Measurements from ENCODE around the gene PRPS1.
A peak's percentile ranks its signal among the peaks of the same experiment; 100 is the strongest.
"Not testable (repeated sequence)": the region's sequence is repeated elsewhere in the genome, so short reads cannot be mapped to it uniquely, and the experiment has no call there.

PRPS1 gene

GRCh38 chrX:107630031-107630689 is 1.9 kb downstream of the PRPS1 start:
- no peak for DNase-seq (ENCODE audit: low read depth)

GRCh38 chrX:107632346-107632745 is 4.0 kb downstream of the PRPS1 start:
- no peak for DNase-seq (ENCODE audit: low read depth)

DNA sequence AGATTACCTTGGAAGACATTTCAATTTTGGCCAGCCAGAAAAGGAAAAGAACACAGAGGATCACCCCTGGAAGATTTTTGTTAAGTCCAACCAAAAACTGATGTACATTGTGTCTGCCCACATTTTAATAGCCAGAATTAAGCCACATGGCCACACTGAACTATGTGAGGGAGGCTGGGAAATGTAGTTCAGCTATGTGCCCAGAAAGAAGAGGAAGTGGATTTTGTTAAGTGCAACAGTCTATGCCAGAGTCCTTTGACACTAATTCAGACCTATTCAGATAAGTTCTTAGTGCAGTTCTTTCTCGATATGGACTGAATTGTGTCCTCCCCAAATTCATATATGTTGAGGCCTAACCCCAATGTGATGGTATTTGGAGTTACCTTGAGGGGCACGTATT is 18.4 kb downstream of the PRPS1 start:
- no peak for DNase-seq (ENCODE audit: low read depth)

GRCh38 chrX:107648332-107648731 is 20.0 kb downstream of the PRPS1 start:
- no peak for DNase-seq (ENCODE audit: low read depth)

DNA sequence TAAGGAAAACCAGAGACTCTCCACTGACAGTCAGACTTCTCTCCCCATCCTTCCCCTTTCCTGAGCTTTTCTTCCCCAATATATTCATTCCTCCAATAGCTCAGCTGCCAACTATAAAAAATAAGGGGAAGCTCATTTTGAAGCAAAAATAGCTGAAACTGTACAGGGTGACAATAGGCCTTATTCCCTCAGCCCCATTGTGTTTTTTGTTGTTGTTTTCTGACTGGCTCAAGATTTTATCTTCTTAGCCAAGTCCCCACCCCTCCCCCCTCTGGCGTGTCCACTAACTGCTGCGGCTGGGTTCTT is 26.2 kb downstream of the PRPS1 start:
- no peak for DNase-seq (ENCODE audit: low read depth)

- DNase-seq (ENCODE audit: low read depth): no peak
Observed at GRCh38 chrX:107654872-107655761, 26.8 kb downstream of the PRPS1 start.

DNA sequence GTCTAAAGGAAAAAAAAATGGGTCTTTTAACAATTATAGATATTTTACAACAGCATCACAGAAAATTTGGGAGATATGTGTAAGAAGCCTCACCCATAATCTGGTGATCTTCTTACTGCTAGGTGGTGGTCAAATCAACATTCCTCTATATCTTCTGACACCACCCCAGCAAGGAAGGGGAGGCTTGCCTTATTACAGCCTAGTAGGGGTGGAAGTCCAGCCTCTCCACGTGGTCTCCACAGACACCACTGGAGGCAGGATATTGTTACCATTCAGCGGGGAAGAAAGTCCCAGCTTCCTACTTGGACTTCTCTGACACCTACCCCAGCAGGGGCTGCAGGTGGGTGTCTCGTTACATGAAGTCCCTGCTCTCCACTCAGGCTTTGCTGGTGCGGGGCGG is 28.7 kb downstream of the PRPS1 start:
- DNase-seq (ENCODE audit: low read depth): no peak

DNA sequence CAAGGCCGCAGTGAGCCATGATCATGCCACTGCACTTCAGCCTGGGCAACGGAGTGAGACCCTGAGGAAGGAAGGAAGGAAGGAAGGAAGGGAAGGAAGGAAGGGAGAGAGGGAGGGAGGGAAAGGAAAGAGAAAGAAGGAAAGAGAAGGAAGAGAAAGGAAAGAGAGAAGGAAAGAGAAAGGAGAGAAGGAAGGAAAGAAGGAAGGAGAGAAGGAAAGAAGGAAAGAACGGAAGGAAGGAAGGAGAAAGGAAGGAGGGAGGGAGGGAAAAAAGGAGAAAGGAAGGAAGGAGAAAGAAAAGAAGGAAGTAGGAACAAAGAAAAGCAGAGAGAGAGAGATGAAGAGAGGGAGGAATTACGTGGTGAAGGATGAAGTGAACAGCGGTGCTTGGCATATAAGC is 30.4 kb downstream of the PRPS1 start:
- DNase-seq (ENCODE audit: low read depth): no peak

DNA sequence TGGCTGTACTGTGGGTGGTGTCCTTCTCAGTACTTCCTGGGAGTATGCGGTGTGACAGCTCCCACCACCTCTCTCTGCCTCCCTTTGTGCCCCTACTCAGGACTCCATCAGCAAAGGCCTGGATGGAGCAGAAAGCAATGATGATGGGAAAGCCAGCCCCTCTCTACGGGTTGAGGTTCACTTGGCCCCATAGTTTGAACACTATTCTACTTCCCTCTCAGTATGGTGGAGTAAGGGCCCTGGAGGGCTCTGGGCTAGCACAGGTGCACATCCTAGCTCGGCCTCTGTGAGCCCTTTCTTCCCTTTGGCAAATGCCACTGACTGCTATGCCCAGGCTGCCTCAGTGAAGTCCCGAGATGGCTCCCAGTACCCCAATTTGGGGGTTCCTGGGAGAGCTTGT is 31.0 kb downstream of the PRPS1 start:
- DNase-seq (ENCODE audit: low read depth): no peak

- no peak for DNase-seq (ENCODE audit: low read depth)
Observed at GRCh38 chrX:107659768-107660167, 31.5 kb downstream of the PRPS1 start.

- DNase-seq (ENCODE audit: low read depth): no peak
Observed at GRCh38 chrX:107662145-107662544, 33.8 kb downstream of the PRPS1 start.

DNA sequence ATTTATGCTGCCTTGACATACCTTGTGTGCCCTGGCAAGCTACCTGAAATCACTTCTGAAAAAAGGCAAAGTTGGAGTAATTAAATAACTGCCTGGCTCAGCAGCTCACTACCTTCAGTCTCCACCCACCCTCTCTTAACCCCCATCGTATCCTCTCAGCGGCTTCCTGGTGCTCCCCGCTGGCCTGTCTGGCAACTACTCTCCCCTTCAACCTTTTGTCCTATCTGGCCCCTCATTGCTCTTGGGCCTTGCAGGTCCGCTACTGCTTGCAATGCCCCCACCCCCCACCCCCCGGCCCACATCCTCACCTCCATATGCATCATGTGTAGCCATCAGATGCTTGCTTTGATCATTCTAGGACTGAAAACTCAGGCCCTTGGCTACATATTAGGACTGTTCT is 34.5 kb downstream of the PRPS1 start:
- DNase-seq (ENCODE audit: low read depth): no peak

DNA sequence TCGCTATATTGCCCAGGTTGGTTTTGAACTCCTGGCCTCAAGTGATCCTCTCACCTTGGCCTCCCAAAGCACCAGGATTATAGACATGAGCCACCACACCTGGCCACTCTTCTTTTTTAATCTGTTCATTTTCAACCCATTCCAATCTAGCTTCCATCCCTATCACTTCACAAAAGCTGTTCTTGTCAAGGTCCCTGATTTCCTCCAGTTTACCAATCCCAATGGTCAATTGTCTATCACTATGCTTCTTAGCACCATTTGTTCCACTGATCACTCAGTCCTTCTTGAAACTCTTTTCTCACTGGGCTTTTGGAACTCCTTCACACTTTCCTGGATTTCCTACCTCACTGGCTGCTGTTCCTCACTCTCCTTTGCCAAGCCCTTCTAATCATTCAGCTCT is 38.6 kb downstream of the PRPS1 start:
- DNase-seq (ENCODE audit: low read depth): no peak

GRCh38 chrX:107667426-107667825 is 39.1 kb downstream of the PRPS1 start:
- DNase-seq (ENCODE audit: low read depth): no peak

DNA sequence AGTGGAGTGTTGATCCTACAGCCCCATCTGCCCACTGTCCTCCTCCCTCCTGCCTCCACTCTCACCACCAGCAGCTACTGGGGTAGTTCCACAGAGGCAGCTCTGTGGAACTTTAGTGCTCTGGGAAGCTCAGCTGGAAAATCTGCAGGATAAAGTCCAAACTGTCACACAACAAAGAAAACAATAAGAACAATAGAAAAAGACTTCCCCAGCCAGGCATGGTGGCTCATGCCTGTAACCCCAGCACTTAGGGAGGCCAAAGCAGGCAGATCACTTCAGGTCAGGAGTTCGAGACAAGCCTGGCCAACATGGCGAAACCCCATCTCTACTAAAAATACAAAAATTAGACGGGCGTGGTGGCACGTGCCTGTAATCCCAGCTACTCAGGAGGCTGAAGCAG is 40.4 kb downstream of the PRPS1 start:
- not testable (repeated sequence) for DNase-seq (ENCODE audit: low read depth)

DNA sequence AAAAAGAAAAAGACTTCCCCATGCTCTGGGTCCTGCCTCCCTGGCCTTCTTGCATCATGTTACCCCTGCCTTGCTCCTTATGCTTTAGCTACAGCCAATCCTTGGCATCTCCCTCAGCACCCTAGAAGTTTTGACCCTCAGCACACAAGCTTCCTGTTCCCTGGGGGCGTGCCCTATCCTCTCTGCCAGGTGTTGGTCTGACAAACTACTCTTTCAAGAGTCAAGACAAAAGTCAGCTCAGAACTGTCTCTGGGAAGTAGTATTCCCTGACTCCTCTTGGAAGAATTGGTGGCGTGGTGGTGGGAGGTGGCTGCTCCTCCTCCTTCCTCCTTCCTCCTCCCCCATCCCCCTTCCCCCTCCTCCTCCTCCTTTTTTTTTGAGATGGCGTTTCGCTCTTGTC is 41.0 kb downstream of the PRPS1 start:
- no peak for DNase-seq (ENCODE audit: low read depth)

DNA sequence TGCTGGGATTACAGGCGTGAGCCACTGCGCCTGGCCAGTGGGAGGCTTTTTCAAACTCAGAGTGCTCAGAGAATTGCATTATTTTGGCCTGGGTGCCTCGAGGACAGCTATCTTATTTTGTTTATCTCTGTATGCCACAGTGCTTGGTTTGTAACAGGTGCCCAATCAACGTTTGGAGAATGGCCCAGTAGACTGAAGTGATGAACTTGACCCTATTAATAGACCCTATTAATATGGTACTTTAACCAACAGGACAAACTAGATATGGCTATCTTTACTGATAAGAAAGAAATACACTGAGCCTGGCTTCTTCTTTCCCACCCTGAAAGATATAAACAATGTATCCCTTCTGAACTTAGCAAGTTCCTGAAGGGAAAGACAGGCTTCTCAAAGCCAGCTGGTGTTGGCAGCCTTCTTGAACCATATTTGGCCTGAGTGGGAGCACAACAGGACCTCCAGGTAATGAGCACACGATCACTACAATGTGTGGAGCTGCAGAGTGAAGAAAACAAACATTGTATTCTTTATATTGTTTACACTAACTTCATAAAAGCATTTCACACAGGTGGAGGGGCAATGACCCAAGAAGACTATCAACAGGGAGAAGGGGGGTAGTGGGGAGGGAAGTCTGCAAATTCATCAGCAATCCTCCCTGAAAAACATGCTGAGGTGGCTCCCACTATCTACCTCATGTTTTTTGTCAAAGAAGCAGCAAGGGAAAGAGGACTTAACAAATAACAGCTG is 41.7 kb downstream of the PRPS1 start:
- no peak for DNase-seq (ENCODE audit: low read depth)

DNA sequence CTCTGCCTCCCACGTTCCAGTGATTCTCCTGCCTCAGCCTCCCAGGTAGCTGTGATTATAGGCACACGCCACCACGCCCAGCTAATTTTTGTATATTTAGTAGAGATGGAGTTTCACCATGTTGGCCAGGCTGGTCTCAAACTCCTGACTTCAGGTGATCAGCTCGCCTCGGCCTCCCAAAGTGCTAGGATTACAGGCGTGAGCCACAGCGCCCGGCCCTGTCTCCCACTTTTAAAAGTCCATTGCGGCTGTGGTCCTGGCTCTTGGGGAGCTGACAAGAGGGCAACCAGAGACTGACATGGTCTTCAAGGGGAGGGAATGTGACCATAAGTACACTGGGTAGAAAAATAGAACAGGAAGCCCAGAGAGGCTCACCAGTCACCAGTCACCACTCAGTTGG is 42.9 kb downstream of the PRPS1 start:
- not testable (repeated sequence) for DNase-seq (ENCODE audit: low read depth)

DNA sequence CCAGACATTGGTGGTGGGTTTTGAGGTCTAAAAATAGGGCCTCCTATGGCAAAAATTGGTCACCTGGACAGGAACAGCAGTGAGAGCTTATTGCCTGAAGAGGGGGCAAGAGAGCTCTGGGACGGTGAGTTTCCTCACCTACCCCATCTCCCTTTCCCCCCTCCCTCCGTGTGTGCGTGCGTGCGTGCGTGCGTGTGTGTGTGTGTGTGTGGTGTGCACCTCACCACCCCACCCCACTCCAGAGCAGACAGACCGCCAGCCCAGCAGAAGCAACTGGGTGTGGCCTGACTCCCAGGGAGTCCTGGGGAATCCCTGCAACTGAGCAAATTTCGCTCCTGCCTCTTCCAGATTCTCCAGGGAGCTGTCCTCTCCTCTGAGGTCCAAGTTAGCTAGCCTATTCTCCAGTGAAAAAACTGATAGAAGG is 44.7 kb downstream of the PRPS1 start:
- no peak for DNase-seq (ENCODE audit: low read depth)

DNA sequence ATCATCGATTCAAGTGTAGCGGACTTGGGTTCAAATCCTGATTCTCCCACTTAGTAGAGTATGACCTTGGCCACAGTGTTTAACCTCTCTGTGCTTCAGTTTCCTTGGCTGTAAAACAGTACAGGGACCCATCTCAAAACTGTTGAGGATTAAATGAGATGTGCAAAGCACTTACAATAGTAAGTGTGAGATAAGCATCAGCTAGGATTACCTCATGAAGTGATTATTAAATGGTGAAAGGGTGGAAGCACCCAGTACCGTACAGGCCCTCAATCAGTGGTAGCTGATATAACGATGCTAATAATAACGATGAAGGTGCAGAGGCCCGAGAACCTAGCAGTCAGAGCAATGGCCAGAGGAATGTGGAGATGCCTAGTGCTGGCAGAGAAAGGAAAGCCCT is 45.1 kb downstream of the PRPS1 start:
- no peak for DNase-seq (ENCODE audit: low read depth)

- peak; percentile 48 for DNase-seq (ENCODE audit: low read depth)
Observed at GRCh38 chrX:107673933-107674479, 45.7 kb downstream of the PRPS1 start.

DNA sequence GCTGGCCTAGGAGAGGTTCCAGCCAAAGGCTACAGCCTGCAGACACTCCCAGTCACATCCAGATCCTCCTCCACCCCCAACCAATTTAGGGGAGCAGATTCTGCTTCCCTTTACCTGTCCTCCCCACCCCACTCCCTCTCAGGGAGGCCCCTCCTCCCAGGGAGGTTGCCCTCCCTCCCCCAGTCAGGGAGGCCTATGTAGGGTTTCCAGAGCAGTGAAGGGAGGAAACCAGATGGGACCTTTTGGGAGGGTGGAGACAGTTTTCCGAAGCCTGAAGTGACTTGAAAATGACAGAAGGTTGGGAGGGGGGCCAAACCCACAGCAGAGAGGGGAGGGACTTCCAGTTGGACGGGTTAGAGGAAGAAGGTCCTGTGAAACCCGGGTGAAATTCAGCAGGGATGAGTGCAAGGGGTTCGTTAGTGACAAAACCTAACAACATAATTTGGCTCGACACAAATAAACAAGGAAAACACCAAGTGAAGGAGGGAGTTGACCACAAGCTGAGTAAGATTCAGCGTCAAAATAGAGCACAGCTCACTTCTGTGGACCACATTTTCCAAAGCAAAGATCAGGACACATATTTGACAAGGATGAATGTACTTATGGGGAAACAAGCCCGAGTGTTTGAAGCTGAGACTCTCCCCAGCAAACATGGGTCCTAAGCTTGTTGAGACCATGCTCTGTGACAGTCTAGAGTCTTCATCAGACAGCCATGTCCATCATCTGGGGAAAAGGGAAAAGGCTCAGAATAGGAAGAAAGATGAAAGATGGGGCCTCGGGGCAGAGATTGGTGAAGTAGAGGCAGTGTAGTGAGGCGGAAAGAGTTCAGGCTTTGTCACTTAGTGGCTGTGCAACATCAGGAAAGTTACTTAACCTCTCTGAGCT is 46.4 kb downstream of the PRPS1 start:
- DNase-seq (ENCODE audit: low read depth): no peak
